Peyer's patch (tissue), 4 donors: Measurements from ENCODE around the gene DIPK1B. TPM values are rescaled to one million over a fixed set of nuclear protein-coding genes. Genes with fewer than 3 reads are reported as not detected.

Experiments used
- DNase-seq, 3 donors: peaks; one replicate each; pipeline ENCODE4 v3.0.0-alpha.2; 2017 to 2019
- H3K27ac ChIP-seq, 4 donors: fragments of 200-600 bp; sonication (generic); one replicate each; pipeline ENCODE4 v1.5.1; 2016 to 2019
- H3K27me3 ChIP-seq, 2 donors: fragments of 200-600 bp; sonication (generic); one replicate each; pipeline ENCODE4 v1.5.1; 2019
- H3K36me3 ChIP-seq, 3 donors: fragments of 200-600 bp; sonication (generic); one replicate each; pipeline ENCODE4 v1.5.1; 2016 to 2019
- H3K4me1 ChIP-seq, 4 donors: fragments of 200-600 bp; sonication (generic); one replicate each; pipeline ENCODE4 v1.5.1; 2016 to 2019
- H3K4me3 ChIP-seq, 4 donors: fragments of 200-600 bp; sonication (generic); 1 replicate in 3 of 4; 2 replicates in 1 of 4; pipeline ENCODE4 v1.5.1; 2016 to 2019; ENCODE audit warnings: mild to moderate bottlenecking in 1 of 4
- H3K9me3 ChIP-seq, 4 donors: fragments of 200-600 bp; sonication (generic); one replicate each; pipeline ENCODE4 v1.5.1; 2016 to 2019; ENCODE audit warnings: mild to moderate bottlenecking in 1 of 4
- POLR2A ChIP-seq, 2 donors: fragments of 450-650 bp; IDR thresholded peaks; one replicate each; pipeline ENCODE4 v1.5.1; 2017; ENCODE audit warnings: antibody characterized with exemption in 2 of 2, mild to moderate bottlenecking in 2 of 2, moderate library complexity in 2 of 2
- total RNA-seq, 4 donors: library from RNA; depleted of rRNA; stranded (reverse); fragments of >200 nt; gene quantifications; one replicate each; pipeline ENCODE4 v1.1.0, GENCODE V29; 2016
- TF ChIP-seq, protein P1 (sequence below), 6 experiments: fragments of 450-650 bp in 4 of 6; fragments of 200-600 bp in 2 of 6; sonication (generic) in 1 of 6; IDR thresholded peaks; one replicate each; pipeline ENCODE4 v1.5.1; 2017 to 2019; ENCODE audit warnings: antibody characterized with exemption in 6 of 6, mild to moderate bottlenecking in 3 of 6, moderate library complexity in 1 of 6

DIPK1B gene
- total RNA-seq, 4 donors from 2014 or later, result 0.70 to 5.8 (median 2.6) TPM

DNA sequence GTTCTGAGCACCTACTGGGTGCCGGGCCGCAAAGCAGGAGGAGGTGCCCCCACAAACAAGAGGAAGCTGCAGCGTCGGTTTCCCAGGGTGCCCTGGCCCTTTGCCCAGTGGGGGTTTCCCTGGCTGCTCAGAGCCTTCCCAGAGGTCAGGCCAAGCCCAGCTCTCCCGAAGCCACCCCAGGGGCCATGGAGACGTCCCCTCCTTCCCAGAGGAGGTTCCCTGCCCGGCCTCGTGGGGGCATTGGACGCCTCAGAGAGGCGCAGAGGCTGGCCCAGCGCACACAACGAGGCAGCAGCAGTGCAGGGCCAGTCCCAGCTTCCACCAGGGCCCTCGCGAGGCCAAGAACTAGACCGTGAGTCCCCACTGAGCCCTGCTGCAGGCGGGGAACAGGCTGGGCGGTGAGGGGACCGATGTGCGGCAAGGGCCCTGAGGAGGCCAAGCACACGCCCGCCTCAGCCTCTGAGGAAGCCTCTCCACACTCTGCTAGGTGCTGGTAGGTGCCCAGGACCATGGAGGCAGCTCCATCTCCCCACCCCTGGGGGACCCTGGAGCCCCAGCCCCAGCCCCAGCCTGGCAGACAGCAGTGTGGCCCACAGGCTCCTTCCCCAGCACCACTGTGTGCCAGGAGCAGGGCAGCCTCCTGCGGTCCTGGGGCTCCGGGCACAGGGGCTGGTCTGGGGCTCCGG lies 7.0 kb downstream of the DIPK1B start:
- peak overlapping the region in 1 of 4 donors; percentile 58 for H3K27ac ChIP-seq
- no peak for TF ChIP-seq POLR2A (IDR thresholded peaks at IDR 0.05)
- TF ChIP-seq, protein P1, sequence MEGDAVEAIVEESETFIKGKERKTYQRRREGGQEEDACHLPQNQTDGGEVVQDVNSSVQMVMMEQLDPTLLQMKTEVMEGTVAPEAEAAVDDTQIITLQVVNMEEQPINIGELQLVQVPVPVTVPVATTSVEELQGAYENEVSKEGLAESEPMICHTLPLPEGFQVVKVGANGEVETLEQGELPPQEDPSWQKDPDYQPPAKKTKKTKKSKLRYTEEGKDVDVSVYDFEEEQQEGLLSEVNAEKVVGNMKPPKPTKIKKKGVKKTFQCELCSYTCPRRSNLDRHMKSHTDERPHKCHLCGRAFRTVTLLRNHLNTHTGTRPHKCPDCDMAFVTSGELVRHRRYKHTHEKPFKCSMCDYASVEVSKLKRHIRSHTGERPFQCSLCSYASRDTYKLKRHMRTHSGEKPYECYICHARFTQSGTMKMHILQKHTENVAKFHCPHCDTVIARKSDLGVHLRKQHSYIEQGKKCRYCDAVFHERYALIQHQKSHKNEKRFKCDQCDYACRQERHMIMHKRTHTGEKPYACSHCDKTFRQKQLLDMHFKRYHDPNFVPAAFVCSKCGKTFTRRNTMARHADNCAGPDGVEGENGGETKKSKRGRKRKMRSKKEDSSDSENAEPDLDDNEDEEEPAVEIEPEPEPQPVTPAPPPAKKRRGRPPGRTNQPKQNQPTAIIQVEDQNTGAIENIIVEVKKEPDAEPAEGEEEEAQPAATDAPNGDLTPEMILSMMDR (IDR thresholded peaks at IDR 0.05), result peak in 1 of 6 experiments; percentile 24
- peak overlapping the region in 1 of 4 donors; percentile 9 for H3K4me3 ChIP-seq
- peaks cover 3 to 30% (median 12%) of the 10 kb centered on the region in 4 donors for H3K4me1 ChIP-seq
- H3K27me3 ChIP-seq, result no peaks in the 10 kb centered on the region
- peak in 2 of 3 donors; percentile 58 to 76 for DNase-seq
- H3K36me3 ChIP-seq, result peaks cover 0 to 32% (median 0%) of the 10 kb centered on the region in 3 donors
- no peaks in the 10 kb centered on the region for H3K9me3 ChIP-seq

- Histone ChIP-seq H3K27ac (peak overlapping the region in 2 of 4 donors; percentile 6 to 16), H3K36me3 (peaks cover 0 to 43% (median 0%) of the 10 kb centered on the region in 3 donors), H3K9me3 (no peaks in the 10 kb centered on the region), H3K4me3 (no peak overlapping the region), H3K27me3 (no peaks in the 10 kb centered on the region), H3K4me1 (peaks cover 3 to 33% (median 12%) of the 10 kb centered on the region in 4 donors)
- TF ChIP-seq POLR2A (IDR thresholded peaks at IDR 0.05), result no peak
- TF ChIP-seq, protein P1 (IDR thresholded peaks at IDR 0.05), result no peak
- peak in 1 of 3 donors; percentile 47 for DNase-seq
Observed at GRCh38 chr9:136720251-136720897, 8.0 kb downstream of the DIPK1B start.

DNA sequence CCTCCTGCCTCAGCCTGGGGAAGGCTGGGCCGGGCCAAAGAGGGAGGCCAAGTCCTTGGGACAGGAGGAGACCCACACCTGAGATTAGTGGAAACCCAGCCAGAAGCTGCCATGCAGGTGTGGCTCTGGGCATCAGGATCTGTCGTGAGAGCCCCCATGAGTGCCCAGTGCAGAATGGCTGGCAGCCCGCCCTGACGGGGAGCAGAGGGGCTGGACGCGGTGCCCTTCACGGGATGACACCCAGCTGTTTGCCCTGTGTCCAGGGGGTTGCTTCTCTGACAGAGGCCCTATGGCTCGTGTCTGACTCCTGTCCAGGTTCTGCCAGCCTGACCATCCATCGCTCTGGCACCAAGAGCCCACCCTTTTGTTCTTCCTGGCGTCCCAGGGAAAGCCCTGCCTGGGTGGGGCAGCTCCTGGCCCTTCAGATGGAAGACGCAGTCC lies 8.5 kb downstream of the DIPK1B start:
- H3K9me3 ChIP-seq, result no peaks in the 10 kb centered on the region
- H3K4me3 ChIP-seq, result no peak overlapping the region
- peak overlapping the region in 2 of 4 donors; percentile 6 to 16 for H3K27ac ChIP-seq
- no peak for TF ChIP-seq POLR2A (IDR thresholded peaks at IDR 0.05)
- TF ChIP-seq, protein P1 (IDR thresholded peaks at IDR 0.05), result no peak
- peaks cover 0 to 48% (median 0%) of the 10 kb centered on the region in 3 donors for H3K36me3 ChIP-seq
- DNase-seq, result no peak
- H3K27me3 ChIP-seq, result no peaks in the 10 kb centered on the region
- H3K4me1 ChIP-seq, result peaks cover 3 to 38% (median 15%) of the 10 kb centered on the region in 4 donors

GRCh38 chr9:136721339-136722092 lies 9.1 kb downstream of the DIPK1B start:
- TF ChIP-seq, protein P1 (IDR thresholded peaks at IDR 0.05), result no peak
- no peak for TF ChIP-seq POLR2A (IDR thresholded peaks at IDR 0.05)
- DNase-seq, result peak in 1 of 3 donors; percentile 48
- H3K9me3 ChIP-seq, result no peaks in the 10 kb centered on the region
- H3K27me3 ChIP-seq, result no peaks in the 10 kb centered on the region
- peaks cover 0 to 52% (median 0%) of the 10 kb centered on the region in 3 donors for H3K36me3 ChIP-seq
- no peak overlapping the region for H3K4me3 ChIP-seq
- peaks cover 3 to 44% (median 20%) of the 10 kb centered on the region in 4 donors for H3K4me1 ChIP-seq
- H3K27ac ChIP-seq, result no peak overlapping the region
